GM12878 (cell line): Measurements from ENCODE around the gene SRPK3. TPM values are rescaled to one million over a fixed set of nuclear protein-coding genes. Genes with fewer than 3 reads are reported as not detected.

Experiments used
- ATAC-seq: fragments of 200-7000 bp; cut with Tn5 transposase; 3 replicates; pipeline ENCODE4 v1.9.1; 2020; ENCODE audit warnings: mild to moderate bottlenecking, moderate library complexity
- BruUV-seq: library from RNA; stranded (reverse); fragments of 400-500 nt; replicated peaks from 2 replicates; lab custom pipeline; 2021; lab: Mats Ljungman, UMichigan
- CTCF ChIA-PET: fragments of 300-600 bp; sonication (Branson Sonifier 250); formaldehyde crosslinking; extraction: SDS; loops from one replicate; lab custom pipeline; 2021; ENCODE audit warnings: inconsistent platforms; lab: Yijun Ruan, JAX
- POLR2A ChIA-PET: fragments of 350-600 bp; formaldehyde crosslinking; extraction: SDS; loops from one replicate; lab custom pipeline; 2021; ENCODE audit warnings: inconsistent platforms; lab: Charles Lee
- RAD21 ChIA-PET: fragments of 300-600 bp; sonication (Branson Sonifier 250); formaldehyde crosslinking; loops from one replicate; lab custom pipeline; 2023; ENCODE audit warnings: antibody characterized with exemption; ENCODE audit not compliant: unreplicated experiment; lab: Charles Lee
- SMC1A ChIA-PET: fragments of 300-600 bp; sonication (Branson Sonifier 250); formaldehyde crosslinking; loops from one replicate; lab custom pipeline; 2023; ENCODE audit not compliant: unreplicated experiment, uncharacterized antibody; lab: Charles Lee
- DNase-seq: peaks from one replicate; pipeline ENCODE4 v3.0.0-alpha.2; 2011; ENCODE audit warnings: low read depth, low spot score
- FAIRE-seq: peaks from 3 replicates; lab custom pipeline; 2011; peaks lifted over from hg19 to GRCh38; lab: Jason Lieb, UNC
- H2AFZ ChIP-seq: 2 replicates; pipeline ENCODE4 v1.6.0; 2011; ENCODE audit warnings: low read depth, low read length, control low read depth; ENCODE audit not compliant: control insufficient read depth
- H3K27ac ChIP-seq: 2 replicates; pipeline ENCODE4 v1.5.1; 2011; ENCODE audit warnings: control low read depth; ENCODE audit not compliant: control insufficient read depth, insufficient read depth
- H3K27me3 ChIP-seq, 2 experiments: replicated peaks in 1 of 2; 2 replicates each; pipeline versions ENCODE4 v1.6.0 to v1.6.1; 2011; ENCODE audit warnings: low read length in 1 of 2; ENCODE audit not compliant: control insufficient read depth in 2 of 2, insufficient read depth in 2 of 2
- H3K36me3 ChIP-seq, 2 experiments: 2 replicates each; pipeline ENCODE4 v1.5.1; 2011; ENCODE audit warnings: low read length in 1 of 2; ENCODE audit not compliant: control insufficient read depth in 2 of 2, insufficient read depth in 2 of 2
- H3K4me1 ChIP-seq: 2 replicates; pipeline ENCODE4 v1.6.1; 2011; ENCODE audit warnings: mild to moderate bottlenecking, low read length, moderate library complexity, mixed read lengths; ENCODE audit not compliant: control insufficient read depth, insufficient read depth
- H3K4me2 ChIP-seq: 2 replicates; pipeline ENCODE4 v1.6.0; 2011; ENCODE audit warnings: control low read depth; ENCODE audit not compliant: control insufficient read depth, insufficient read depth
- H3K4me3 ChIP-seq: fragments of 200-600 bp; sonication (generic); 2 replicates; pipeline ENCODE4 v1.5.1; 2016
- H3K79me2 ChIP-seq: 2 replicates; pipeline ENCODE4 v1.6.0; 2011; ENCODE audit warnings: low read length; ENCODE audit not compliant: control insufficient read depth, insufficient read depth
- H3K9ac ChIP-seq: 2 replicates; pipeline ENCODE4 v1.8.0; 2011; ENCODE audit warnings: low read length, control low read depth, mixed read lengths; ENCODE audit not compliant: control insufficient read depth, insufficient read depth
- H3K9me3 ChIP-seq: replicated peaks from 3 replicates; pipeline ENCODE4 v1.5.1; 2011; ENCODE audit warnings: mild to moderate bottlenecking, low read length; ENCODE audit not compliant: control insufficient read depth, insufficient read depth
- H4K20me1 ChIP-seq: 2 replicates; pipeline ENCODE4 v1.6.0; 2011; ENCODE audit not compliant: control insufficient read depth, insufficient read depth
- ASH2L ChIP-seq: fragments of 300-600, 200-600 bp; sonication (generic); IDR thresholded peaks from 2 replicates; pipeline ENCODE4 v1.6.1; 2017; ENCODE audit warnings: low read depth, mild to moderate bottlenecking, borderline replicate concordance
- BHLHE40 ChIP-seq, 2 experiments: fragments of 450-650 bp in 1 of 2; IDR thresholded peaks; 2 replicates each; pipeline ENCODE4 v1.6.1; 2011 to 2017; ENCODE audit warnings: low read depth in 2 of 2, borderline replicate concordance in 1 of 2, improper control_type of control experiment in 1 of 2, low read length in 1 of 2, mild to moderate bottlenecking in 1 of 2
- BRCA1 ChIP-seq: IDR thresholded peaks from 2 replicates; pipeline ENCODE4 v1.6.1; 2011; ENCODE audit warnings: low read depth, low read length, improper control_type of control experiment
- CREM ChIP-seq: IDR thresholded peaks from 2 replicates; pipeline ENCODE4 v1.6.1; 2014; ENCODE audit warnings: antibody characterized with exemption, low read depth
- IKZF2 ChIP-seq, 2 experiments: fragments of 450-650 bp; IDR thresholded peaks; 2 replicates each; pipeline ENCODE4 v1.6.1; 2017; ENCODE audit warnings: mild to moderate bottlenecking in 2 of 2, moderate library complexity in 2 of 2
- IRF5 ChIP-seq: fragments of 450-650 bp; IDR thresholded peaks from 2 replicates; pipeline ENCODE4 v1.6.1; 2017; ENCODE audit warnings: borderline replicate concordance
- ZNF622 ChIP-seq: fragments of 450-650 bp; IDR thresholded peaks from 2 replicates; pipeline ENCODE4 v1.6.1; 2017; ENCODE audit warnings: mild to moderate bottlenecking, inconsistent platforms
- WGBS: methylation state at CpG from one replicate; pipeline ENCODE4 v1.1.6; 2016; ENCODE audit warnings: low lambda C conversion rate; ENCODE audit not compliant: insufficient replicate concordance, insufficient coverage; ENCODE audit errors: missing lambda C conversion rate; 5-methylcytosine and 5-hydroxymethylcytosine counted together
- in situ Hi-C: fragments of 300-500 bp; cut with MboI; formaldehyde crosslinking; loops from 9 replicates; pipeline ENCODE4 v1.14.3; 2018; ENCODE audit warnings: mixed read lengths
- intact Hi-C: fragments of 100-400 bp; cut with micrococcal nuclease; formaldehyde crosslinking; loops from one replicate; pipeline ENCODE4 v1.14.2; 2022; ENCODE audit not compliant: unreplicated experiment
- polyA plus RNA-seq, 11 experiments: library from polyadenylated mRNA; depleted of rRNA in 4 of 11; unstranded in 6 of 11; stranded (reverse) in 5 of 11; fragments of >200 nt; fragmentation: Nextera tagmentation in 4 of 11; fragmentation: Illumina TruSeq in 1 of 11; extraction: Ambion mirVana in 4 of 11; extraction: Trizol in 1 of 11; gene quantifications; 1 replicate in 1 of 11; 2 replicates in 10 of 11; pipeline versions ENCODE4 v1.2.1 to v1.2.3, GENCODE V29; 2011 to 2016; ENCODE audit warnings: inconsistent platforms in 2 of 11, missing spikeins in 2 of 11, low read depth in 1 of 11
- total RNA-seq, 4 experiments: library from RNA; depleted of rRNA in 3 of 4; stranded (reverse); fragments of >200 nt in 3 of 4; fragmentation: Illumina TruSeq in 1 of 4; extraction: Trizol in 1 of 4; gene quantifications; 2 replicates each; pipeline versions ENCODE4 v1.2.1 to v1.2.3, GENCODE V29; 2013 to 2021

Gene SRPK3
- total and polyA plus RNA-seq, 10 of the 15 experiments (the other 5 are each of a cell fraction or from before 2014, with no cell fraction given): 0.05 to 0.19 TPM; not detected in 8

GRCh38 chrX:153824348-153824747 is 43.5 kb downstream of the SRPK3 start:
- no peak for FAIRE-seq
- Histone ChIP-seq H3K79me2 (no peaks in the 10 kb centered on the region), H4K20me1 (no peaks in the 10 kb centered on the region), H3K9ac (no peak overlapping the region), H3K4me3 (no peak overlapping the region), H3K4me2 (no peak overlapping the region), H3K4me1 (no peaks in the 10 kb centered on the region), H3K27ac (no peak overlapping the region), H3K36me3 (no peaks in the 10 kb centered on the region), H3K9me3 (no peaks in the 10 kb centered on the region; the same call in 2 of the 3 replicates), H2AFZ (no peak overlapping the region), H3K27me3 (no peaks in the 10 kb centered on the region; a peak in 2 of 4 replicates)
- intact Hi-C loops (no loop called here), in situ Hi-C loops (loop anchor here (25.0 kb wide), 1 partner anchor 637 kb away; the partner anchor contains the start of gene MAGEA1)
- TF ChIP-seq IRF5 (no peak), IKZF2 (IDR thresholded peaks at IDR 0.05) (no peak), CREM (no peak), BHLHE40 (IDR thresholded peaks at IDR 0.05; ENCODE audit: borderline replicate concordance in 1 of 2, low read depth in 2 of 2, low read length in 1 of 2) (no peak), ZNF622 (no peak), ASH2L (no peak), BRCA1 (no peak)
- ChIA-PET SMC1A (no interaction called here), POLR2A (no interaction called here), CTCF (no interaction called here), RAD21 (no interaction called here)
- ATAC-seq: no peak
- no TSS peak for BruUV-seq
- no peak for DNase-seq
- 54% methylated on average over 10 of the region's 10 CpGs for WGBS
